GM12878 (cell line): ENCODE data around the gene MEIKIN. TPM values are rescaled to one million over a fixed set of nuclear protein-coding genes. Genes with fewer than 3 reads are reported as not detected.

Experiments
- ATAC-seq: fragments of 200-7000 bp; cut with Tn5 transposase; 3 replicates; pipeline ENCODE4 v1.9.1; 2020; ENCODE audit warnings: mild to moderate bottlenecking, moderate library complexity
- BruUV-seq: library from RNA; stranded (reverse); fragments of 400-500 nt; replicated peaks from 2 replicates; lab custom pipeline; 2021; lab: Mats Ljungman, UMichigan
- CTCF ChIA-PET: fragments of 300-600 bp; sonication (Branson Sonifier 250); formaldehyde crosslinking; extraction: SDS; loops from one replicate; lab custom pipeline; 2021; ENCODE audit warnings: inconsistent platforms; lab: Yijun Ruan, JAX
- POLR2A ChIA-PET: fragments of 350-600 bp; formaldehyde crosslinking; extraction: SDS; loops from one replicate; lab custom pipeline; 2021; ENCODE audit warnings: inconsistent platforms; lab: Charles Lee
- RAD21 ChIA-PET: fragments of 300-600 bp; sonication (Branson Sonifier 250); formaldehyde crosslinking; loops from one replicate; lab custom pipeline; 2023; ENCODE audit warnings: antibody characterized with exemption; ENCODE audit not compliant: unreplicated experiment; lab: Charles Lee
- SMC1A ChIA-PET: fragments of 300-600 bp; sonication (Branson Sonifier 250); formaldehyde crosslinking; loops from one replicate; lab custom pipeline; 2023; ENCODE audit not compliant: unreplicated experiment, uncharacterized antibody; lab: Charles Lee
- DNase-seq: peaks from one replicate; pipeline ENCODE4 v3.0.0-alpha.2; 2011; ENCODE audit warnings: low read depth, low spot score
- FAIRE-seq: peaks from 3 replicates; lab custom pipeline; 2011; peaks lifted over from hg19 to GRCh38; lab: Jason Lieb, UNC
- H2AFZ ChIP-seq: 2 replicates; pipeline ENCODE4 v1.6.0; 2011; ENCODE audit warnings: low read depth, low read length, control low read depth; ENCODE audit not compliant: control insufficient read depth
- H3K27ac ChIP-seq: 2 replicates; pipeline ENCODE4 v1.5.1; 2011; ENCODE audit warnings: control low read depth; ENCODE audit not compliant: control insufficient read depth, insufficient read depth
- H3K27me3 ChIP-seq, 2 experiments: replicated peaks in 1 of 2; 2 replicates each; pipeline versions ENCODE4 v1.6.0 to v1.6.1; 2011; ENCODE audit warnings: low read length in 1 of 2; ENCODE audit not compliant: control insufficient read depth in 2 of 2, insufficient read depth in 2 of 2
- H3K36me3 ChIP-seq, 2 experiments: 2 replicates each; pipeline ENCODE4 v1.5.1; 2011; ENCODE audit warnings: low read length in 1 of 2; ENCODE audit not compliant: control insufficient read depth in 2 of 2, insufficient read depth in 2 of 2
- H3K4me1 ChIP-seq: 2 replicates; pipeline ENCODE4 v1.6.1; 2011; ENCODE audit warnings: mild to moderate bottlenecking, low read length, moderate library complexity, mixed read lengths; ENCODE audit not compliant: control insufficient read depth, insufficient read depth
- H3K4me2 ChIP-seq: 2 replicates; pipeline ENCODE4 v1.6.0; 2011; ENCODE audit warnings: control low read depth; ENCODE audit not compliant: control insufficient read depth, insufficient read depth
- H3K4me3 ChIP-seq: fragments of 200-600 bp; sonication (generic); 2 replicates; pipeline ENCODE4 v1.5.1; 2016
- H3K79me2 ChIP-seq: 2 replicates; pipeline ENCODE4 v1.6.0; 2011; ENCODE audit warnings: low read length; ENCODE audit not compliant: control insufficient read depth, insufficient read depth
- H3K9ac ChIP-seq: 2 replicates; pipeline ENCODE4 v1.8.0; 2011; ENCODE audit warnings: low read length, control low read depth, mixed read lengths; ENCODE audit not compliant: control insufficient read depth, insufficient read depth
- H3K9me3 ChIP-seq: replicated peaks from 3 replicates; pipeline ENCODE4 v1.5.1; 2011; ENCODE audit warnings: mild to moderate bottlenecking, low read length; ENCODE audit not compliant: control insufficient read depth, insufficient read depth
- H4K20me1 ChIP-seq: 2 replicates; pipeline ENCODE4 v1.6.0; 2011; ENCODE audit not compliant: control insufficient read depth, insufficient read depth
- ATF7 ChIP-seq: fragments of 450-650 bp; IDR thresholded peaks from 2 replicates; pipeline ENCODE4 v1.6.1; 2016; ENCODE audit warnings: low read depth, mild to moderate bottlenecking
- CBX5 ChIP-seq: sonication (generic); IDR thresholded peaks from 2 replicates; pipeline ENCODE4 v1.6.1; 2016; ENCODE audit warnings: low read depth, moderate library complexity, mild to moderate bottlenecking, inconsistent platforms
- CREB1 ChIP-seq: IDR thresholded peaks from 2 replicates; pipeline ENCODE4 v1.6.1; 2012; ENCODE audit warnings: low read depth, mild to moderate bottlenecking, inconsistent platforms
- FOXM1 ChIP-seq: IDR thresholded peaks from 2 replicates; pipeline ENCODE4 v1.6.1; 2012; ENCODE audit warnings: low read depth, mild to moderate bottlenecking, inconsistent platforms, low read length, moderate library complexity
- HDGF ChIP-seq: fragments of 450-650 bp; IDR thresholded peaks from 2 replicates; pipeline ENCODE4 v1.6.1; 2016; ENCODE audit warnings: antibody characterized with exemption
- IRF5 ChIP-seq: fragments of 450-650 bp; IDR thresholded peaks from 2 replicates; pipeline ENCODE4 v1.6.1; 2017; ENCODE audit warnings: borderline replicate concordance
- MYC ChIP-seq: IDR thresholded peaks from 2 replicates; pipeline ENCODE4 v1.6.1; 2011; ENCODE audit warnings: mild to moderate bottlenecking, low read length, moderate library complexity, inconsistent platforms; ENCODE audit not compliant: insufficient read depth, insufficient replicate concordance, insufficient read length, severe bottlenecking
- NBN ChIP-seq: fragments of 450-650 bp; IDR thresholded peaks from 2 replicates; pipeline ENCODE4 v1.6.1; 2016
- NFYB ChIP-seq: IDR thresholded peaks from 2 replicates; pipeline ENCODE4 v1.6.1; 2011; ENCODE audit warnings: low read depth, mild to moderate bottlenecking, low read length, improper control_type of control experiment, moderate library complexity; ENCODE audit not compliant: insufficient read depth
- RAD51 ChIP-seq: fragments of 450-650 bp; IDR thresholded peaks from 2 replicates; pipeline ENCODE4 v1.6.1; 2016; ENCODE audit warnings: moderate library complexity, mild to moderate bottlenecking, inconsistent platforms
- REST ChIP-seq: IDR thresholded peaks from 2 replicates; pipeline ENCODE4 v1.6.1; 2012; ENCODE audit warnings: mild to moderate bottlenecking, low read depth, low read length
- SRF ChIP-seq, 2 experiments: IDR thresholded peaks; 2 replicates each; pipeline ENCODE4 v1.6.1; 2011; ENCODE audit warnings: low read depth in 2 of 2, low read length in 2 of 2, mild to moderate bottlenecking in 1 of 2, moderate library complexity in 1 of 2
- TBL1XR1 ChIP-seq: IDR thresholded peaks from 2 replicates; pipeline ENCODE4 v1.6.1; 2012; ENCODE audit warnings: low read depth, low read length, improper control_type of control experiment
- WGBS: methylation state at CpG from one replicate; pipeline ENCODE4 v1.1.6; 2016; ENCODE audit warnings: low lambda C conversion rate; ENCODE audit not compliant: insufficient replicate concordance, insufficient coverage; ENCODE audit errors: missing lambda C conversion rate; 5-methylcytosine and 5-hydroxymethylcytosine counted together
- in situ Hi-C: fragments of 300-500 bp; cut with MboI; formaldehyde crosslinking; loops from 9 replicates; pipeline ENCODE4 v1.14.3; 2018; ENCODE audit warnings: mixed read lengths
- intact Hi-C: fragments of 100-400 bp; cut with micrococcal nuclease; formaldehyde crosslinking; loops from one replicate; pipeline ENCODE4 v1.14.2; 2022; ENCODE audit not compliant: unreplicated experiment
- polyA plus RNA-seq, 11 experiments: library from polyadenylated mRNA; depleted of rRNA in 4 of 11; unstranded in 6 of 11; stranded (reverse) in 5 of 11; fragments of >200 nt; fragmentation: Nextera tagmentation in 4 of 11; fragmentation: Illumina TruSeq in 1 of 11; extraction: Ambion mirVana in 4 of 11; extraction: Trizol in 1 of 11; gene quantifications; 1 replicate in 1 of 11; 2 replicates in 10 of 11; pipeline versions ENCODE4 v1.2.1 to v1.2.3, GENCODE V29; 2011 to 2016; ENCODE audit warnings: inconsistent platforms in 2 of 11, missing spikeins in 2 of 11, low read depth in 1 of 11
- total RNA-seq, 4 experiments: library from RNA; depleted of rRNA in 3 of 4; stranded (reverse); fragments of >200 nt in 3 of 4; fragmentation: Illumina TruSeq in 1 of 4; extraction: Trizol in 1 of 4; gene quantifications; 2 replicates each; pipeline versions ENCODE4 v1.2.1 to v1.2.3, GENCODE V29; 2013 to 2021

Gene MEIKIN
- total and polyA plus RNA-seq, 10 of the 15 experiments (the other 5 are each of a cell fraction or from before 2014, with no cell fraction given), result not detected

DNA sequence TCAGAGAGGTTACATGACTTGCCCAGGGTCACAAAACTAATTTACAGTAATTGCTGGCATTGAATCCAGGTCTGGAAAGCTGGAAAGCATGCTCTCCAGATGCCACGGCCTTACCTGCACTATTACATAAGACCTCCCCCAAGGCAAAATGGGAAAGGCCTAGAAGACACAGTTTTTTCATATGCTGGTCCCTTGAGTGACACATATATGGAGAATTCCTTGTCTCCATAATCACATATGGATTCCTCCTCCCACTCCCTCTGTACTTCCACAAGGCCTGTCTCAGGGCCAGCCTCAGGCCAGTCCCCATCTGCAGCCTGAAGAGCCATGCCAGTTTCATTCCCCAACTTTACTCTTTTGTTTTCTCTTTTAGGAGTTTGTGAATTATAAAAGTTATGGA lies 28.6 kb upstream of the MEIKIN start:
- ATAC-seq (no peak), DNase-seq (no peak), FAIRE-seq (no peak)
- WGBS, result 5% methylated on average over 1 of the region's 1 CpG
- in situ Hi-C loops, result no loop called here
- Histone ChIP-seq H3K9ac (no peak overlapping the region), H3K79me2 (no peaks in the 10 kb centered on the region), H3K36me3 (no peaks in the 10 kb centered on the region), H3K4me1 (peaks cover 6% of the 10 kb centered on the region), H3K4me3 (no peak overlapping the region), H3K27me3 (no peaks in the 10 kb centered on the region; a peak in 1 of 4 replicates), H3K4me2 (no peak overlapping the region), H3K27ac (no peak overlapping the region), H2AFZ (no peak overlapping the region), H4K20me1 (no peaks in the 10 kb centered on the region), H3K9me3 (no peaks in the 10 kb centered on the region)
- no TSS peak for BruUV-seq
- intact Hi-C loops, result no loop called here
- ChIA-PET RAD21 (no interaction called here), POLR2A (no interaction called here), CTCF (interaction anchor here (0.6 kb wide), 1 partner anchor 301 kb away, joined by 3 read pairs; no protein-coding TSS in a partner anchor), SMC1A (no interaction called here)
- no peak for TF ChIP-seq CREB1
- no peak for TF ChIP-seq RAD51
- no peak for TF ChIP-seq HDGF

DNA sequence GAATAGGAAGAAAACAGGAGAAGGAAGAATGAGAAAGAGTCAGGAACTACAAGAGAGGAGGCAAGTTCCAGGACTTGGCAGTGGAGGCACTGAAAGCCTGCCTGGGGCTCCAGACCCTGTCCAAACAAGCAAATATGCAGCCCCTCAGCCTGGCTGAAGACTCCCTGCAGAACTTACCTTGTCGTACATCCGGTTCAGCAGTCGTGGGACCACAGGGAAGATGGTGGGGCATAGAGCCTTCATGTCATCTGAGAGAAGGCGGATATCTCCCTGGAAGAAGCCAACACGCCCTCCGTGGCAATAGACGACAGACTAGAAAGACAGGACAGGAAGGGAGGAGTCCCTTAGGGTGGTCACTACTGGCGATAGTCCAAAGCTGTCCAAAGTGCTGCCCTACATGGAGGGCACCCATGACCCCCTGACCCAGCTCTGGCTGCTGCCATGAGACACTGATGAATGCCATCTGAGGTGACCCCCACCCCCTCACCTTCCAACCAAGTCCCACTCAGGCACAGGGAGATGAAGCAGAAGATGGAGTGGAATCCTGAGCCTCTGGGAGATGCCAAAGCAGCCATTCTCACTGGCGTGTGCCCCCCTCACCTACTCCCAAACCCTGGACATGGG lies 27.7 kb upstream of the MEIKIN start:
- peaks cover 6% of the 10 kb centered on the region for H3K4me1 ChIP-seq
- no peaks in the 10 kb centered on the region; a peak in 1 of 4 replicates for H3K27me3 ChIP-seq
- H3K27ac ChIP-seq, result no peak overlapping the region
- H3K4me3 ChIP-seq, result no peak overlapping the region
- ChIA-PET SMC1A (no interaction called here), CTCF (interaction anchor here (0.6 kb wide), 1 partner anchor 300 kb away, joined by 3 read pairs; no protein-coding TSS in a partner anchor), RAD21 (no interaction called here), POLR2A (no interaction called here)
- FAIRE-seq (no peak), ATAC-seq (no peak), DNase-seq (no peak)
- no peak overlapping the region for H3K4me2 ChIP-seq
- no peak overlapping the region for H3K9ac ChIP-seq
- BruUV-seq, result no TSS peak
- 62% methylated on average over 9 of the region's 9 CpGs for WGBS
- in situ Hi-C loops, result no loop called here
- H4K20me1 ChIP-seq, result no peaks in the 10 kb centered on the region
- H3K36me3 ChIP-seq, result no peaks in the 10 kb centered on the region
- no peaks in the 10 kb centered on the region for H3K9me3 ChIP-seq
- H3K79me2 ChIP-seq, result no peaks in the 10 kb centered on the region
- intact Hi-C loops, result no loop called here
- H2AFZ ChIP-seq, result no peak overlapping the region
- TF ChIP-seq ATF7 (no peak), TBL1XR1 (no peak), NFYB (no peak), NBN (no peak), SRF (IDR thresholded peaks at IDR 0.05; ENCODE audit: low read depth in 2 of 2, low read length in 2 of 2) (no peak), CBX5 (no peak), FOXM1 (no peak), CREB1 (no peak), MYC (no peak), REST (no peak), IRF5 (no peak)
